Left ventricle myocardium inferior (tissue), 1 donor: ENCODE data around the gene PCSK1N. TPM values are rescaled to one million over a fixed set of nuclear protein-coding genes. Genes with fewer than 3 reads are reported as not detected.

Experiments used
- DNase-seq: peaks from one replicate; pipeline ENCODE4 v3.0.0-alpha.2; 2020
- H3K27ac ChIP-seq: fragments of 200-600 bp; replicated peaks from 2 replicates; pipeline ENCODE4 v1.8.0; 2021
- H3K27me3 ChIP-seq: fragments of 200-600 bp; 2 replicates; pipeline ENCODE4 v1.8.0; 2021; ENCODE audit warnings: low read depth
- H3K36me3 ChIP-seq: fragments of 200-600 bp; 2 replicates; pipeline ENCODE4 v1.8.0; 2021
- H3K4me1 ChIP-seq: fragments of 200-600 bp; 2 replicates; pipeline ENCODE4 v1.8.0; 2021
- H3K4me3 ChIP-seq: fragments of 200-600 bp; 2 replicates; pipeline ENCODE4 v1.8.0; 2021; ENCODE audit warnings: mild to moderate bottlenecking, moderate library complexity
- H3K9me3 ChIP-seq: fragments of 200-600 bp; replicated peaks from 2 replicates; pipeline ENCODE4 v1.8.0; 2021
- CTCF ChIP-seq: fragments of 200-600 bp; IDR thresholded peaks from 2 replicates; pipeline ENCODE4 v1.8.0; 2021; ENCODE audit warnings: antibody characterized with exemption, mild to moderate bottlenecking, borderline replicate concordance
- intact Hi-C: fragments of 100-400 bp; cut with micrococcal nuclease; formaldehyde crosslinking; loops from one replicate; pipeline ENCODE4 v1.11.0; 2022
- total RNA-seq: library from RNA; stranded (reverse); fragmentation: NEBNext Ultra II Directional; extraction: Animal tissue kit (Norgen Biotek cat#: 25700); gene quantifications from one replicate; pipeline ENCODE4 v1.2.1, GENCODE V29; 2021
- donor health status: DM: no; HTN: yes; CAD: no; lungs with severe emphysema.

The PCSK1N gene
- total RNA-seq, 1 donor from 2014 or later = not detected

GRCh38 chrX:48831136-48831908 lies 4.1 kb downstream of the PCSK1N start:
- peaks cover 72% of the 10 kb centered on the region for H3K27me3 ChIP-seq
- H3K36me3 ChIP-seq = no peaks in the 10 kb centered on the region
- no peak for DNase-seq
- H3K4me1 ChIP-seq = no peaks in the 10 kb centered on the region
- TF ChIP-seq CTCF = no peak
- H3K9me3 ChIP-seq = no peaks in the 10 kb centered on the region
- intact Hi-C loops = no loop called here
- H3K27ac ChIP-seq = no peak overlapping the region
- no peak overlapping the region for H3K4me3 ChIP-seq

- Histone ChIP-seq H3K9me3 (no peaks in the 10 kb centered on the region), H3K27ac (no peak overlapping the region), H3K4me1 (no peaks in the 10 kb centered on the region), H3K36me3 (peaks cover 14% of the 10 kb centered on the region), H3K4me3 (no peak overlapping the region), H3K27me3 (peaks cover 60% of the 10 kb centered on the region)
- DNase-seq = no peak
- TF ChIP-seq CTCF = no peak
- intact Hi-C loops = no loop called here
These were observed 6.2 kb downstream of the PCSK1N start for GRCh38 chrX:48829016-48829735.

- Histone ChIP-seq H3K36me3 (peaks cover 19% of the 10 kb centered on the region), H3K27ac (no peak overlapping the region), H3K4me1 (no peaks in the 10 kb centered on the region), H3K27me3 (peaks cover 44% of the 10 kb centered on the region), H3K9me3 (no peaks in the 10 kb centered on the region), H3K4me3 (no peak overlapping the region)
- intact Hi-C loops = no loop called here
- TF ChIP-seq CTCF = no peak
- DNase-seq = no peak
These were observed 7.8 kb downstream of the PCSK1N start for GRCh38 chrX:48827654-48827968.

- TF ChIP-seq CTCF = no peak
- intact Hi-C loops = no loop called here
- Histone ChIP-seq H3K4me1 (no peaks in the 10 kb centered on the region), H3K9me3 (no peaks in the 10 kb centered on the region), H3K4me3 (no peak overlapping the region), H3K36me3 (peaks cover 19% of the 10 kb centered on the region), H3K27ac (no peak overlapping the region), H3K27me3 (peaks cover 39% of the 10 kb centered on the region)
- DNase-seq = no peak
These were observed 8.3 kb downstream of the PCSK1N start for GRCh38 chrX:48826876-48827653.

GRCh38 chrX:48826135-48826875 lies 9.1 kb downstream of the PCSK1N start, which contains the start of gene ERAS:
ERAS (plus strand) TSS chrX:48826513; CDS start chrX:48829124, 2,611 bp downstream.
- Histone ChIP-seq H3K36me3 (peaks cover 23% of the 10 kb centered on the region), H3K9me3 (no peaks in the 10 kb centered on the region), H3K4me1 (no peaks in the 10 kb centered on the region), H3K27me3 (peaks cover 31% of the 10 kb centered on the region), H3K4me3 (no peak within 1 kb of the TSS), H3K27ac (no peak within 1 kb of the TSS)
- intact Hi-C loops = no loop called here
- TF ChIP-seq CTCF = no peak
- DNase-seq = no peak
